HG02610 (cell line): Measurements from ENCODE around the gene PALLD.
"Not testable (repeated sequence)": the region's sequence is repeated elsewhere in the genome, so short reads cannot be mapped to it uniquely, and the experiment has no call there.

Source experiments
- ATAC-seq: cut with Tn5 transposase; IDR thresholded peaks from one replicate; pipeline ENCODE4 v1.9.1; 2021; ENCODE audit warnings: mild to moderate bottlenecking, moderate library complexity; ENCODE audit not compliant: unreplicated experiment

PALLD gene

GRCh38 chr4:168691631-168692369, 194.9 kb downstream of the PALLD start:
- ATAC-seq, result no peak

DNA sequence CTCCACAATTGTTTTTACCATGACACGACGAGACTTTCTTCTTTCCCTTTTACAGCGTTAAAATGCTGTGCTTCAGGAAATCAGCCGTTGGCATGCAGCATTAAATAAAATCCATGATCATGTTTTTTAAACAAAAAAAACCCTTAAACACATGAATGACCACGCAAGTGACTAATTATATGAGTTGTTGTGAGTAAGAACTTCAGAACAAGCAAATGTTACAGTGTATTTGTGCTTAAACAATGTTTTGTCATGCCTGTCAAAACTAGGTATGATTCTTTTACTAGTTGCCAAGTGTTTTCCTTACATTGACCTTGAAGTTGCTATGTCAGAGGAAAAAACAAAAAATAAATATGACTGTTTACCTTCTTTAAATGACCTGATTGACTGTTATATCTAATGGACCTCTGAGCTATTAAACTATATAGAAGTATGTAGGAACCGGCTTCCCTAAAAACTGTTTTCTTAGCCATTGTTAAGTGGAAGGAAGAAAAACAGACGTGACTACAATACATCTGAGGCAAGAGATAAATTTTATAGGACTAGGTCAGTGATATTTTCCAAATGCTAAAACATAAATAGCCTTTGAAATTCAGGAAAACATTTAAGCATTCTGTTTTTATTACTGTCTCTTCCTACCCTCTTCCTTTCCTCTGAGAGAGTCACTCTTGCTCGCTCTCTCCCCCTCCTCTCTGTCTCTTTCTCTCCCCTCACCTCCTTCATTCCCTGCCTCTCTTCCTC, 197.1 kb downstream of the PALLD start:
- no peak for ATAC-seq

DNA sequence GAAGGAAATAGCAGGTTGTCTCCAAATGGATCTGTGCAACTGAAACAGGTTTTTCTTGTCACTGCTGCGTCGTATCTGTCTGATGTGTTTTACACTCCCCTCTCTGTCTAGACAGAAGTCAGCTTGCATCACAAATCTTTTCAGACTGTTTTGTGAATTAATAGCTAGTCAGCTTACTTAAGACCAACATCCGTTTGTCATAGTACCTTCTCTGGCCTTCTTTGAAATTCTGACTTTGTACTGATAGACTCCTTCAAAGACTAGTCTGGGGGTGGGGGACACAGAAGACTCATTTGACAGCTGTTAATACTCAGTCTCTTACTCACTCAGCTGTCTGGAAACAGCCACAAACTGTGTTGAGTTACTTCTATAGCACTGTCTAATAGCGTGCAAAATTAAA, 197.8 kb downstream of the PALLD start:
- no peak for ATAC-seq

- ATAC-seq, result no peak
Observed at GRCh38 chr4:168695288-168695687, 198.4 kb downstream of the PALLD start.

- ATAC-seq, result no peak
Observed at GRCh38 chr4:168696280-168696679, 199.4 kb downstream of the PALLD start.

DNA sequence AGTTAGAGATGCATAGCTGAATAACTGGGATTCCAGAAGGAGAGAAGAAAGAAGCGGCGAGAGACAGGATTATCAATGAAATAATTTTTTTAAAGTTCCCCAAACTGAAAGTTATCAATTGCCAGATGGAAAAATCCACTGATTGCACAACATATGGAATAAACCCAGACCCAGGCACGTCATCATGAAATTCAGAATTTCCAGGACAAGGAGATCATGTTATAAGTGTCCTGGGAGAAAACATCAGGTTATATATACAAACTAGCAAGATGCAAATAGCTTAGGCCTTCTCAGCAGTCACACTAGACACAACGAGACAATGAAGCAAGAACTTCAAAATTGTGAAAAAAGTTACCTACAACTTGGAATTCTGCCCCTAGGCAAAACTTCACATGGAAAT, 200.0 kb downstream of the PALLD start:
- no peak for ATAC-seq

DNA sequence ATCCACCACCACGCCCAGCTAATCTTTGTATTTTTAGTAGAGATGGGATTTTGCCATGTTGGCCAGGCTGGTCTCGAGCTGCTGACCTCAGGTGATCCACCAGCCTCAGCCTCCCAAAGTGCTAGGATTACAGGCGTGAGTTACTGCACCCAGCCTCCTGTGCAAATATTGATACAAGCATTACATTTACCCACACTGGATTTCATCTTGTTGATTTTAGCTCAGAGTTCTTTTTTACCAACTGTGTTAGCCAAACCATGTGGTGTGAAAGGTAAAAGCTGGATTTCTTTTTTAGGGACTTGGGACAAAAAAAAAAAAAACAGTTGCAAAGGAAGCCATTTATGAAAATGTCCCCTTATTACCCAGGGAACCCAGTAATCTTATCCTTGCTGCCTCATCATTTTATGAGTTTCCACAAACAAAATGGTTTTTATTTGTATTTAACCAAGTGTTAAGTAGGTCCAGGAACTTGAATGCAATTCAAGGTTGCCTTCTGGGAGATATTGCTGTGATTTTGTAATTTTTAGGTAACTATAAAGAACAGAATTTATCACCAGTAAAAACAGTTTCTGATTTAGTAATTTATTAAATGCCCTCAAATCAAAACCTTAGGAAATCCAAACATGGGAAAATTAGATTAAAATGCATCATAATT, 202.5 kb downstream of the PALLD start:
- ATAC-seq, result no peak

GRCh38 chr4:168701061-168701460, 204.2 kb downstream of the PALLD start:
- no peak for ATAC-seq

DNA sequence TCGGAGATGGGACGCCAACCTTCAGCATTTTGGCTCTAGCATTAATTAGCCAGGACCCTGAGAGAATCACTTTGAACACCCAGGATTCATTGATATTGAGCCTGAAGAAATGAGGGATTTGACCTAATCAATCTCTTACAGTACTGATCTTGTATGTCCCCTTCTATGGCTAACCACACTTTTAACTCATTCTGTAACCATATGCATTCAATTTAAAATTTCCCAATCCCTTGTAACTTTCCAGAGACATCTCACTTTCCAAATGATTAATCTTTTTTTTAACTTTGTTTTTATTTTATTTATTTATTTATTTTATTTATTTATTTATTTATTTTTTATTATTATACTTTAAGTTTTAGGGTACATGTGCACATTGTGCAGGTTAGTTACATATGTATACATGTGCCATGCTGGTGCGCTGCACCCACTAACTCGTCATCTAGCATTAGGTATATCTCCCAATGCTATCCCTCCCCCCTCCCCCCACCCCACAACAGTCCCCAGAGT, 205.8 kb downstream of the PALLD start:
- ATAC-seq, result not testable (repeated sequence)

GRCh38 chr4:168705121-168705520, 208.3 kb downstream of the PALLD start:
- ATAC-seq, result no peak

DNA sequence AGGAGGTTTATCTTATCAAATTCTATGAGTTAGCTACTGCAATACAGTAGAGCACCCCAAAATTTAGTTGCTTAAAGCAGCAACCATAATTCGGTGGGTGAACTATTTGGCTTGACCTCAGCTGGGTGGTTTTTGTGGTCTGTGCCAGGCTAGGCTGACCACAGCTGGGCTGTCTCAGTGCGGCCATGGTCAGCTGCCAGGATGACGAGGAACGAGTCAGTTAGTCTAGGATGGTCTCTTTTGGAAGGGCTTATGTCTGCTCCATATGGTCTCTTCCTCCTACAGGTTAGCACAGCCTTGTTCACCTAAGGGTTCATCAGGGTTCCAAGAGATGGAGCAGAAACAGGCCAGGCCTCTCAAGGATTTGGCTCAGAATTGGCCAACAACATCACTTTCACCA, 210.4 kb downstream of the PALLD start:
- no peak for ATAC-seq

- no peak for ATAC-seq
Observed at GRCh38 chr4:168708108-168708507, 211.3 kb downstream of the PALLD start.

- ATAC-seq, result no peak
Observed at GRCh38 chr4:168710353-168710946, 213.6 kb downstream of the PALLD start.

GRCh38 chr4:168711197-168712140, 214.6 kb downstream of the PALLD start:
- ATAC-seq, result no peak

DNA sequence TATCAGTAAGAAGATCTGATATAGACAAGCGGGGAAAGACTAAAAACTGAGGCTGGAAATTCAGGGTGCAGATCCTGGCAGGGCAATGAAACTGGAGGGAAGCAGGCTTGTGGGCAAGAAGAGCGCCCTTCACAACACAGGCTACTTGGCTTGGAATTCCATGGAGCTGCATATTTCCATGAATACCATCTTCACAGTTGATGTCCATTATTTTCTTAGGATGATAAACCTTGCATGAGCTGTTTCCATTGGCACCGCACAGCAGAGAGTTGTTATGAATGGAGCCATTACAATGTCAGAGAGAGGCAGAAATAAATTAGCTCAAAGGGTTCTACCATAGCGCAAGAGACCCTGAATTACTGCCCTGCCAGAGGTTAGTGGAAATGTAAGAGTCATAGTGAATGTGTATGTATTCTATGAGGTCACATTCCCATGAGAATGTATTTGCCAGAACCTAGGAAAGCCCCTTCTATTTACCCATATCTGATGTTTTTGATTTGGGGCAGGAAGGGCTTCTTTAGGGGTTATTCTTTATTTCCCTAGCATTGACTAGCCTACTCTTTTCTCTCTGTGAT, 215.6 kb downstream of the PALLD start:
- ATAC-seq, result no peak

- no peak for ATAC-seq
Observed at GRCh38 chr4:168713253-168713652, 216.4 kb downstream of the PALLD start.

DNA sequence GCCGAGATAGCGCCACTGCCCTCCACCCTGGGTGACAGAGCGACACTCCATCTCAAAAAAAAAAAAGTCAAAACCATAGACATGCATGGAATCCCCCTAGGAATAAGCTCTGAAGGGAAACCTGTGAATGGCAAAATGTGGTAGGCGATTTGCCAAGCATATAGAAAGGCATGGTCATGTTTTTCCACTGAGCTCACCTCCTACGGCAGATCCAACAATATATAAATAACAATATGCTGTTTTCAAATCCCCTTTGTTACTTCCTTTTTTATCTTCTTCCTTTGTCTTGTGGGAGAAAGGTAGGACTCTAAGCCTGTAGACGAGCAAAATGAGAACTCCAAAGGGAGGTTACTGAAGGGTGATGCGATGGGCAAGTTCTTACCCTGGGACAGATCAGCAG, 219.0 kb downstream of the PALLD start:
- no peak for ATAC-seq

DNA sequence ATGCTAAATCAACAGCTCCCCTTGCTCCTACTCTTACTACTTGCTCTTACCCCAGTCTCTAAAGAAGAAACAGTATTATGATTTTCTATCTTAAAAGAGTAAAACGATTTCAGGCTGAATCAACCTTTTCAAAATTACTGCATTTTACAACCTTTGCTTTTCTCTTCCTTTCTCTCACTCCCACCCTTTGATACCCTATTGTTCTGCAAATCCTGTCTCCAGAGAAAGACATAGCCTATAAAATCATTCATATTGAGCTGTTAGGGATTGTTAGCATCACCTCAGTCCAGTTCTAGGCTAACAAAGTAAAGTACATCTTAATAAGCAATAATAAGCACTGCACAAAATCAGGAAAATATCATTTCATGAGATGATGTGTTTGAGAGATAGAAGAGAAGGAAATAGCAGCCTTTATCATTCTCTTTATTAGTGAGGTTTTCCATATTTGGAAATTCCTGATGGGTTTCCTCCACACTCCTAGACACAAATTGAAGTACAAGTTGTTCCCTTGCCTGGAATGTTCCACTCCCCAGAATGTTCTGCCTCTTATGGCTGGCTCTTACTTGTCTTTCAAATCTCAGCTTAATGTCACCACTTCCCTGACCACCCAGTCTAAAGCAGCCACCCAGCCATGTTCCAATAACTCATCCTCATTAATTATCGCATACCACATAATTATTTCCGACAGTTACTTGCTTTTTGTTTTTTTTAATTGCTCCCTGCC, 219.7 kb downstream of the PALLD start:
- ATAC-seq, result no peak

DNA sequence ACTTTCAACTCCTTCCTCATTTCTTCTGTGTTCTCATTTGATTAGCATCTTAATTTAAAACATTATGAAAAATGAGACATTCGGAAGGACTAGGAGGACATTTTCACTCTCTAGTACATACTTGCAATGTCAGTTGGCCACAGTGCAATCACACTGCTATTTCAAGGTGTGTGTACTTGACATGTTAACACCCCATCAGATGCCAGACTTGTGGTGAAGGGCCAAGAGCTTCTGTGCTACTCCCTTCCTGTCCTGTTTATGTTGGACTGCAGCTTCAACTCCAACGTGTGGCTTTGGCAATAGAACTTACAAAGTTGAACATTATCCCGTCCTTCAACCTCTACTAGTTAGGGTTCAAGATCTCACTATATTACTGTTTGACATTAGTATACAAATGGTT, 221.0 kb downstream of the PALLD start:
- no peak for ATAC-seq
